ENCODE results near the gene EPHX1.

DNA sequence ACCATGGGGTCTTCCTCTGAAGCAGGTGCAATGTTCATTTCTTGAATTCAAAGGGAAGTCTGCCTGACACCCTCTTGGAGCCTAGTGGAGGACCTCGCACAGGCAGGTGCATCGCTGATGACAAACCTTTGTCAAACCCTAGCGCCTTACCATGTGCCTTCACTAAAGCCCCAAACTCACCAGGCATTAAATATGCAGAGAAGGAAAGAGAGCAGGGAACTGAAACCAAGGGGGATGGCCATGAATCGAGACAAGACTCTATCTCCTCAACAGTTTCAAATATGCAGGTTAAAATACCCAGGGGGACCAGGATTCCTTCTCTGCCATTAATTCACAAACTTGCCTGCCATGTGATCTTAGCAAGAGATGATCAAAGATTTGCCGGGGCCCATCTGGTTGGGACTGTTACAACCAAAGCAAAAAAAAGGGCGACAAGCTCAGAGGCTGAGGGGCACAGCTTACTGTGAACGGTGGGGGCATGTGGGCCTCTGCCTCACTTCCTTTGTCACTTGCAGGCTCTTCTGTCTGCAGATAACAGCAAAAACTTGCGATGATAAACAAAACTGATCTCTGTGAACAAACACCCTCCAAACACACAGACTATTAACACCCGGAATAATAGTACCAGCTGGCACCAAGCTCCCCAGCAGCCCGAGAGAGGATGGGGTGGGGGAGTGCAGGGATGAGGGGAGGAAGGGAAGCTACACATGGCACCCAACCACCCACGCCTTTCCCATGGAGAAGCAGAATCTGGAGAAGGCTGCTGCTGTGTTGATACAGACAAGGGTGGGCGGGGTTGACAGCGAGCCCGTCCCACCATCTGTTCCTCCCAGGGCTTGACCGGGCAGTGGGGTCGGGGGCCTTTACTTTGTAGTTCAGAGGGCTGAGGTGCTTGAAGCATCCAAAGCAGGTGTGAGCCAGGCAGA is 38.4 kb downstream of the EPHX1 start:
- TF ChIP-seq CTCF (IDR thresholded peaks at IDR 0.05; ENCODE audit: insufficient read depth, low read depth, low read length) (no peak), EZH2 (IDR thresholded peaks at IDR 0.05; ENCODE audit: insufficient read depth, low read length) (no peak)
